Esophagus squamous epithelium (tissue), 4 donors: ENCODE data around the gene CALHM3.
"Not testable (repeated sequence)": the region's sequence is repeated elsewhere in the genome, so short reads cannot be mapped to it uniquely, and the experiment has no call there.

ENCODE experiments used
- POLR2A ChIP-seq, 4 donors: fragments of 450-650 bp; IDR thresholded peaks; one replicate each; pipeline ENCODE4 v1.6.1; 2017; ENCODE audit warnings: antibody characterized with exemption in 4 of 4, mild to moderate bottlenecking in 4 of 4, moderate library complexity in 3 of 4
- TF ChIP-seq, protein P1 (sequence below), 6 experiments: fragments of 450-650 bp in 4 of 6; fragments of 200-600 bp in 2 of 6; sonication (generic) in 2 of 6; IDR thresholded peaks; one replicate each; pipeline ENCODE4 v1.5.1; 2016 to 2019; ENCODE audit warnings: antibody characterized with exemption in 6 of 6, mild to moderate bottlenecking in 4 of 6, moderate library complexity in 4 of 6

DNA sequence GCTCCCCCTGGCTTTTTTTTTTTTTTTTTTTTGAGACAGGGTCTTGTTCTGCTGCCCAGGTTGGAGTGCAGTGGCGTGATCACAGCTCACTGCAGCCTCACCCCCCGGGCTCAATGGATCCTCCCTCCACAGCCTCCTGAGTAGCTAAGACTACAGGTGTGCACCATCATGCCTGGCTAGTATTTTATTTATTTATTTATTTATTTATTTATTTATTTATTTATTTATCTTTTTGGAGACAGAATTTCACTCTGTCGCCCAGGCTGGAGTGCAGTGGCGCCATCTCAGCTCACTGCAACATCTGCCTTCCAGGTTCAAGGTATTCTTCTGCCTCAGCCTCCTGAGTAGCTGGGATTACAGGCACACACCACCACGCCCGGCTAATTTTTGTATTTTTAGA lies 24.7 kb upstream of the CALHM3 start:
- TF ChIP-seq, protein P1, sequence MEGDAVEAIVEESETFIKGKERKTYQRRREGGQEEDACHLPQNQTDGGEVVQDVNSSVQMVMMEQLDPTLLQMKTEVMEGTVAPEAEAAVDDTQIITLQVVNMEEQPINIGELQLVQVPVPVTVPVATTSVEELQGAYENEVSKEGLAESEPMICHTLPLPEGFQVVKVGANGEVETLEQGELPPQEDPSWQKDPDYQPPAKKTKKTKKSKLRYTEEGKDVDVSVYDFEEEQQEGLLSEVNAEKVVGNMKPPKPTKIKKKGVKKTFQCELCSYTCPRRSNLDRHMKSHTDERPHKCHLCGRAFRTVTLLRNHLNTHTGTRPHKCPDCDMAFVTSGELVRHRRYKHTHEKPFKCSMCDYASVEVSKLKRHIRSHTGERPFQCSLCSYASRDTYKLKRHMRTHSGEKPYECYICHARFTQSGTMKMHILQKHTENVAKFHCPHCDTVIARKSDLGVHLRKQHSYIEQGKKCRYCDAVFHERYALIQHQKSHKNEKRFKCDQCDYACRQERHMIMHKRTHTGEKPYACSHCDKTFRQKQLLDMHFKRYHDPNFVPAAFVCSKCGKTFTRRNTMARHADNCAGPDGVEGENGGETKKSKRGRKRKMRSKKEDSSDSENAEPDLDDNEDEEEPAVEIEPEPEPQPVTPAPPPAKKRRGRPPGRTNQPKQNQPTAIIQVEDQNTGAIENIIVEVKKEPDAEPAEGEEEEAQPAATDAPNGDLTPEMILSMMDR (IDR thresholded peaks at IDR 0.05), result not testable (repeated sequence)
- not testable (repeated sequence) for TF ChIP-seq POLR2A (IDR thresholded peaks at IDR 0.05)
